ENCODE measurements around the gene HUS1. TPM values are rescaled to one million over a fixed set of nuclear protein-coding genes. Genes with fewer than 3 reads are reported as not detected.

HUS1 gene
- total and polyA plus RNA-seq, 5 experiments from 2014 or later = 26.9 to 78.8 (median 36.8) TPM

DNA sequence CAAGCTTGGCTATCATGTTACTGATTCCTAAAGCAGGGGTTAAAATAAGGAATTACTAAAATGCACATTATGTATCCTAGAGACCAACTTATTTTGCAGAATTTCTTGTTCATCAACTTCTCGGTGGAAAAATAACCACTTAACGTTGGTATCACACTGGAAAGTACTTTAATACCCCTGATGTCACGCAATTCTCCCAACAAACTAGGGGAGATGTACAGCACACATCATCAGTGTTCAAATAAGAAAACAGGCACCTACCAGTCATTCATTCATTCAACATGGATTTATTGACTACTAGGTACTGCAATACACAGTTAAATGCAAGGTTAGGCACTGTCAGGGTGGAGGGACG lies 648 bp downstream of the HUS1 start:
- Mint-ChIP-seq H3K4me1 (peaks cover 19 to 40% (median 31%) of the 10 kb centered on the region in 4 donors), H3K4me3 (peak overlapping the region; percentile 86 to 100 (median 98)), H3K27ac (peak overlapping the region; percentile 98 to 100 (median 100)), H3K9me3 (no peaks in the 10 kb centered on the region), H3K27me3 (peaks cover 0 to 2% (median 0%) of the 10 kb centered on the region in 5 donors), H3K36me3 (peaks cover 5 to 48% (median 14%) of the 10 kb centered on the region in 3 donors)
- POLR2A ChIA-PET = interaction anchor here (0.6 to 1.5 kb wide), 6 partner anchors 9 to 110 kb away, joined by 3 to 10 read pairs (median 4); partner anchors contain the start of gene UPP1
- DNase-seq (no peak), ATAC-seq (peak in 1 of 2 donors; percentile 30)

DNA sequence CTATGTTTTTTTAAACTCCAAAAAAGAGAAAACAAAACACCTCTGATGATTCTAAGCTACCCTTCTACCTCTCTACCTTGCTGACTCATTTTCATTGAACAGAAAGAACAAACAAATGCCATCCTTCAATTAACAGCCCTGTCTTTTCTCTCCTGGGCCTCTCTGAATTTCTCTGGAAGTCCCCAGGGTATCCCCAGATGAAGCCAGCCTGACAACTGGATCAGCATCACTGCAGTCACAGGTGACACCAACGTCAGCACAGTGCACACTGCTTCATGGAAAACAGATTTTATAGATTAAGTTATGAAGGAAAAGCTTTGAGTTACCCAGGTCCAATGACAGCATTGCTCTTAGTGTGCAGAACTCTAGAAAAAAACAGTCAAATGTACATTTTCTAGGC lies 5.7 kb downstream of the HUS1 start:
- no peaks in the 10 kb centered on the region for H3K9me3 Mint-ChIP-seq
- peak overlapping the region in 2 of 10 donors; percentile 0 to 76 for H3K27ac Mint-ChIP-seq
- DNase-seq (no peak), ATAC-seq (no peak)
- H3K4me3 Mint-ChIP-seq = no peak overlapping the region
- H3K4me1 Mint-ChIP-seq = peaks cover 37 to 62% (median 51%) of the 10 kb centered on the region in 4 donors
- H3K36me3 Mint-ChIP-seq = peaks cover 10 to 93% (median 29%) of the 10 kb centered on the region in 3 donors
- POLR2A ChIA-PET = no interaction called here
- H3K27me3 Mint-ChIP-seq = no peaks in the 10 kb centered on the region

DNA sequence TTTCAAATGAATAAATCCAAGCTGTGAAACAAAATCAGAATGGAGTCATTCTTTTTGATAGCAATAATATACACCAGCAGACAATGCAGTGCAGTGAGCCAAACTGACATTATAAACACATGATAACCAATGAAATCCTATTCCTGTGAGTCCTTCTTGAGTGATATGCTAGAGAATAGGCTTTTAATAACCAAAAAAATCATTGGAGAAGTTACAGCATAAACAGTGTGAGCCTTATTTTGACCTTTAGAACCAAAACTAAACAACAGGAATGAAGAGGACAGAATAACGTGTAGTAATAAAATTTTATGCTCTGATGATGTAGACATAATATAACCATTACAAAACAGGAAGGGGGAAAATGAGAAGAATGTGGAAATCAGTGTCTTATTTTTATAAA lies 8.7 kb downstream of the HUS1 start:
- H3K4me3 Mint-ChIP-seq = no peak overlapping the region
- no peak for DNase-seq
- no peaks in the 10 kb centered on the region for H3K9me3 Mint-ChIP-seq
- H3K4me1 Mint-ChIP-seq = peaks cover 26 to 53% (median 42%) of the 10 kb centered on the region in 4 donors
- H3K27me3 Mint-ChIP-seq = no peaks in the 10 kb centered on the region
- H3K36me3 Mint-ChIP-seq = peaks cover 16 to 95% (median 41%) of the 10 kb centered on the region in 3 donors
- no peak for ATAC-seq
- POLR2A ChIA-PET = no interaction called here
- H3K27ac Mint-ChIP-seq = peak overlapping the region in 5 of 10 donors; percentile 15 to 83 (median 45)

DNA sequence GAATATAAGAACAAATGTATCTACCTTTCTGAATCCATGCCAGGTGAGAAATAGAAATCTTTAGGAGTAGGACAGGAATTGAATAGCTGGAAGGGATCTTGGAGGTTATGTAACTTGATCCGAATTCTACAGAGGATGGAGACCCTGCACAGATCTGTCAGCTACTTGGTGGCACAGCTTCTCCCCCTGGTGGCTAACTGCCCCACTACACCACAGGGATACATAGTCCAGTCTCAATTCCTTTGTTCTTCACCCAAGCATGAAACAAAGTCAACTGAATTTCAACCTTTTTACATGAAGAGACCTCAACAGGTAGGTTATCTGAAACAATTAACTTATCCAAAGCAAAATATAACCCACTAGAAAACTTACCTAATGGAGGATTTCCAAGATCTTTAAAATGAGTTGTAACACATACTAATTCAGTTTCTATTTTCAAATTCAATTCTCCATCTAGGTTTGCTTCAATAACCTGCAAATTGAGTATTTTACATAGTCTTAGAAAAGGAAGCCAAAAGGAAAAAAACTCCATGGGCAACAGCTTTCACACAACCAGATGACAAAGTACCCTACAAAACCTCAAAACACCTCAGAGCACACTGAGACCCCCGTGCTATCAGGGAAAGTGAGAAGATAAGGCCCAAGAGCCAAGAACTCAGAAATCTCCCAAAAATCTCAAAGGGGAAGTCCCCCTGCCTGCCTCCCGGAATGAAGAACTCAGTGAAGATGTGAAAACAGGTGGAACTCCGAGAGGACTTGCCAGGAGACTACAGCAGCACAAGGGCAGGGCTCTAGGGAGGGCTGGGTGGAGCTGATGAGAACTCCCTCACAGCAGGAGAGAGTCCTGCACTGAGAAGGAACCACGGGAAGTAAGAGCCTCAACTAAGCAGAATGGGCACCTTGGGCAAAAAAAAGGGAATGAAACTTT lies 10.3 kb downstream of the HUS1 start:
- H3K36me3 Mint-ChIP-seq = peaks cover 19 to 96% (median 36%) of the 10 kb centered on the region in 3 donors
- peaks cover 22 to 44% (median 39%) of the 10 kb centered on the region in 4 donors for H3K4me1 Mint-ChIP-seq
- peak overlapping the region in 1 of 10 donors; percentile 3 for H3K4me3 Mint-ChIP-seq
- ATAC-seq = peak; percentile 86 to 88
- H3K27me3 Mint-ChIP-seq = no peaks in the 10 kb centered on the region
- H3K27ac Mint-ChIP-seq = peak overlapping the region in 8 of 10 donors; percentile 32 to 79 (median 64)
- no peaks in the 10 kb centered on the region for H3K9me3 Mint-ChIP-seq
- peak in 9 of 10 donors; percentile 15 to 51 (median 36) for DNase-seq
- POLR2A ChIA-PET = interaction anchor here (0.7 kb wide), 1 partner anchor 23 kb away, joined by 10 read pairs; no protein-coding TSS in a partner anchor

GRCh38 chr7:47967708-47968107 lies 11.7 kb downstream of the HUS1 start:
- Mint-ChIP-seq H3K9me3 (no peaks in the 10 kb centered on the region), H3K4me1 (peaks cover 22 to 37% (median 30%) of the 10 kb centered on the region in 4 donors), H3K27me3 (no peaks in the 10 kb centered on the region), H3K27ac (no peak overlapping the region), H3K36me3 (peaks cover 25 to 96% (median 33%) of the 10 kb centered on the region in 3 donors), H3K4me3 (no peak overlapping the region)
- no peak for DNase-seq
- ATAC-seq = no peak
- POLR2A ChIA-PET = interaction anchor here (0.6 kb wide), 1 partner anchor 11 kb away, joined by 3 read pairs; no protein-coding TSS in a partner anchor

GRCh38 chr7:47967123-47967522 lies 12.3 kb downstream of the HUS1 start:
- H3K4me1 Mint-ChIP-seq = peaks cover 19 to 37% (median 28%) of the 10 kb centered on the region in 4 donors
- POLR2A ChIA-PET = interaction anchor here (0.6 kb wide), 1 partner anchor 11 kb away, joined by 3 read pairs; no protein-coding TSS in a partner anchor
- H3K27me3 Mint-ChIP-seq = no peaks in the 10 kb centered on the region
- no peak for DNase-seq
- H3K27ac Mint-ChIP-seq = peak overlapping the region in 3 of 10 donors; percentile 14 to 77 (median 35)
- no peaks in the 10 kb centered on the region for H3K9me3 Mint-ChIP-seq
- no peak overlapping the region for H3K4me3 Mint-ChIP-seq
- H3K36me3 Mint-ChIP-seq = peaks cover 23 to 96% (median 37%) of the 10 kb centered on the region in 3 donors
- no peak for ATAC-seq

- H3K27me3 Mint-ChIP-seq = no peaks in the 10 kb centered on the region
- H3K4me3 Mint-ChIP-seq = no peak overlapping the region
- H3K9me3 Mint-ChIP-seq = no peaks in the 10 kb centered on the region
- ATAC-seq (no peak), DNase-seq (no peak)
- POLR2A ChIA-PET = no interaction called here
- peaks cover 11 to 26% (median 22%) of the 10 kb centered on the region in 4 donors for H3K4me1 Mint-ChIP-seq
- H3K27ac Mint-ChIP-seq = peak overlapping the region in 1 of 10 donors; percentile 77
- H3K36me3 Mint-ChIP-seq = peaks cover 29 to 97% (median 47%) of the 10 kb centered on the region in 3 donors
Observed at GRCh38 chr7:47965456-47965855, 14.0 kb downstream of the HUS1 start.

- peak overlapping the region in 2 of 10 donors; percentile 32 to 36 for H3K27ac Mint-ChIP-seq
- DNase-seq = no peak
- peaks cover 28 to 79% (median 42%) of the 10 kb centered on the region in 3 donors for H3K36me3 Mint-ChIP-seq
- H3K4me3 Mint-ChIP-seq = no peak overlapping the region
- POLR2A ChIA-PET = no interaction called here
- no peaks in the 10 kb centered on the region for H3K27me3 Mint-ChIP-seq
- H3K4me1 Mint-ChIP-seq = peaks cover 0 to 11% (median 6%) of the 10 kb centered on the region in 4 donors
- no peak for ATAC-seq
- H3K9me3 Mint-ChIP-seq = peaks cover 0 to 3% (median 0%) of the 10 kb centered on the region in 9 donors
Observed at GRCh38 chr7:47962262-47962661, 17.2 kb downstream of the HUS1 start.

DNA sequence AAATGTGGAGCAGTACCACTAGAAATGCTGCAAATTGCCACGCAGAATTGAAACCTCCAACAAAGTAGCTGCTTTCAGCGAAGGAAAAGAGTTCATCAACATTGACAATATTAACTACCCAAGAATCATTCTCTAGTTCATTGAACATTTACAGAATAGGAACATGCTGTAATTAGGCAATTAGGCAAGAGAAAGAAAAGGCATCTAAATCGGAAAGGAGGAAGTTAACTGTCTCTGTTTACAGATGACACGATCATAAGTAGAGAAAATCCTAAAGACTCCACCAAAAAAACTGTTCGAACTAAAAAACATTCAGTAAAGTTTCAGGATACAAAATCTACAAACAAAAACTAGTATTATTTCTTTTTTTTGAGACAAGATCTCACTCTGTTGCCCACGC lies 22.3 kb downstream of the HUS1 start:
- Mint-ChIP-seq H3K27ac (no peak overlapping the region), H3K36me3 (peaks cover 10 to 56% (median 34%) of the 10 kb centered on the region in 3 donors)

GRCh38 chr7:47956220-47956619 lies 23.2 kb downstream of the HUS1 start:
- Mint-ChIP-seq H3K27me3 (no peaks in the 10 kb centered on the region), H3K27ac (peak overlapping the region in 1 of 10 donors; percentile 35), H3K36me3 (peaks cover 10 to 47% (median 25%) of the 10 kb centered on the region in 3 donors), H3K4me1 (peaks cover 0 to 3% (median under 1%) of the 10 kb centered on the region in 4 donors), H3K4me3 (no peak overlapping the region), H3K9me3 (peaks cover 0 to 3% (median 0%) of the 10 kb centered on the region in 9 donors)
- ATAC-seq (no peak), DNase-seq (no peak)
- POLR2A ChIA-PET = no interaction called here

More for the DNA sequence above, 22.3 kb downstream of the HUS1 start:
- no peak for DNase-seq
- POLR2A ChIA-PET = no interaction called here
- H3K9me3 Mint-ChIP-seq = peaks cover 0 to 3% (median 0%) of the 10 kb centered on the region in 9 donors
- no peak overlapping the region for H3K4me3 Mint-ChIP-seq
- no peaks in the 10 kb centered on the region for H3K27me3 Mint-ChIP-seq
- H3K4me1 Mint-ChIP-seq = peaks cover 0 to 3% (median under 1%) of the 10 kb centered on the region in 4 donors
- no peak for ATAC-seq

DNA sequence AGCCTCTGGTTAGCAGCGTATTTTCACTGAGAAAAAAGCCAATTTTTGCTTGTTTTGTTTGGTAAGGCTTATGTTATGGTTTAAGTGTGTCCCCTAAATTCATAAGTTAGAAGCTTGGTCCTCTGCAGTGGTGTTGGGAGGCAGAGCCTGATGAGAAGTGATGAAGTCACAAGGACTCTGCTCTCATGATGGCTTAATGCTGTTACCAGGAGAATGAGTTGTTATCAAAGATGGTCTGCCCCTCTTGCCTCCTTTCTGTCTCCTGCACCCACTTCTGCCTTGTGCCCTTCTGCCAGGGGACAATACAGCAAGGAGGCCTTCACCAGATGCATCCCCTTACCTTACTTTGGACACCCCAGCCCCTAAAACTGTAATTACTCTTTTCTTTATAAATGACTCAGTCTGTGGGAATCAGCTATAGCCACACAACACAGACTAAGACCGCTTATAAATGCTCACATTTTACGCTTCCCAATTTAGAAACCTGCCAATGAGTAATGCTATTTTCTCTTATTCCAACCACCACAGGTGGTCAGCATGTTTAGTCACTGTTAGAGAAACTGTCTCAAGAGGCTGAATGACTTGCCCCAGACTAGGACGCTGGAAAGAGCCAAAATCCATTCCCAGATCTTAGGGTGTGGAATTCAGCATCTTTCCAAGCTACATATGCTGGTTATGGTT lies 25.0 kb downstream of the HUS1 start:
- peaks cover 0 to 3% (median under 1%) of the 10 kb centered on the region in 4 donors for H3K4me1 Mint-ChIP-seq
- peaks cover 0 to 3% (median 0%) of the 10 kb centered on the region in 9 donors for H3K9me3 Mint-ChIP-seq
- no peak overlapping the region for H3K4me3 Mint-ChIP-seq
- no peak for ATAC-seq
- POLR2A ChIA-PET = no interaction called here
- no peaks in the 10 kb centered on the region for H3K27me3 Mint-ChIP-seq
- H3K36me3 Mint-ChIP-seq = peaks cover 5 to 40% (median 17%) of the 10 kb centered on the region in 3 donors
- H3K27ac Mint-ChIP-seq = peak overlapping the region in 8 of 10 donors; percentile 5 to 74 (median 53)
- DNase-seq = no peak

GRCh38 chr7:47953822-47954221 lies 25.6 kb downstream of the HUS1 start:
- H3K27ac Mint-ChIP-seq = peak overlapping the region in 4 of 10 donors; percentile 10 to 69 (median 44)
- DNase-seq (no peak), ATAC-seq (no peak)
- H3K36me3 Mint-ChIP-seq = peaks cover 5 to 40% (median 17%) of the 10 kb centered on the region in 3 donors
- POLR2A ChIA-PET = no interaction called here
- H3K4me3 Mint-ChIP-seq = no peak overlapping the region
- H3K27me3 Mint-ChIP-seq = no peaks in the 10 kb centered on the region
- peaks cover 0 to 3% (median 0%) of the 10 kb centered on the region in 9 donors for H3K9me3 Mint-ChIP-seq
- peaks cover 0 to 3% (median under 1%) of the 10 kb centered on the region in 4 donors for H3K4me1 Mint-ChIP-seq

Measured in naive thymus-derived CD8-positive, alpha-beta T cell (primary cell).